LNCAP (cell line): ENCODE data around the gene BEST1.

Experiments
- TF ChIP-seq, protein P1 (sequence below): fragments of 450-650 bp; IDR thresholded peaks from 2 replicates; pipeline ENCODE4 v1.5.1; 2017; ENCODE audit warnings: mild to moderate bottlenecking

BEST1 gene

DNA sequence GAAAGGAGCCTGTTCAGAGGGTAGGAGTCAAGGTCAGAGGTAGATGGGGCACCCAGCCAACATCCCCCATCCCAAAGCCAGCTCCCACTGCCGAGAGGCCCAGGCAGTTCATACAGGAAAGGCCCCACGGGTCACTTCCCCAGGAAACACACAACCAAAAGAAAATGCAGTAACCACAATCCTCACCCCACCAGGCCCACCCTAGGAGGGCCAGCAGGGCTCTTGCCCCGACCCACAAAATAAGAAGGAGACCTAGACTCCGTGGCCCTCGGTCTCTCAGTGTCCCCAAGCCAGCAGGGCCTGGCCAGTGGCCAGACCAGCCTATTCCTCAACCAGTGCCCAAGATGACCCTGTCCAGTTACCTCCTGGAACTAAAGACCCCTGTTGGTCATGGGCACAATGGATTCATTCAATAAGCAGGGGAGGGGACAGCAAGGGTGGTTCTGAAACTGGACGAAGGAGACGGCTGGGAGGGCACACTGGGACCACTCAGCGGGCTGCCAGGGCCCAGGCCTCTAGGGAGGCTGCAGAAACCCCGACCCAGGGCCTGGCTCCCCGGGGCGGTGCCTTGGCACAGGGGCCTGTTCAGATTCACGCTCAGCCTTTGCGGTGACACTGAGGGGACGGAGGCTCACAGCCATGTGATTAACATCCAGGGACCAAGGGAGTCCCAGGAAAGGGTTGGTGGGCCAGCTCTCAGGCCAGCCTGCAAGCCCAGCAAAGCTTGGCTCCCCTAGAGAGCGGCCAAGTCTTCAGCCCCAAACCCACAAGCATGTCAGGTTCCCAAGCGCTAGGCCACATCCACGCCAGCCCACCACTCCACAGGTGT is 38.2 kb upstream of the BEST1 start:
- TF ChIP-seq, protein P1, sequence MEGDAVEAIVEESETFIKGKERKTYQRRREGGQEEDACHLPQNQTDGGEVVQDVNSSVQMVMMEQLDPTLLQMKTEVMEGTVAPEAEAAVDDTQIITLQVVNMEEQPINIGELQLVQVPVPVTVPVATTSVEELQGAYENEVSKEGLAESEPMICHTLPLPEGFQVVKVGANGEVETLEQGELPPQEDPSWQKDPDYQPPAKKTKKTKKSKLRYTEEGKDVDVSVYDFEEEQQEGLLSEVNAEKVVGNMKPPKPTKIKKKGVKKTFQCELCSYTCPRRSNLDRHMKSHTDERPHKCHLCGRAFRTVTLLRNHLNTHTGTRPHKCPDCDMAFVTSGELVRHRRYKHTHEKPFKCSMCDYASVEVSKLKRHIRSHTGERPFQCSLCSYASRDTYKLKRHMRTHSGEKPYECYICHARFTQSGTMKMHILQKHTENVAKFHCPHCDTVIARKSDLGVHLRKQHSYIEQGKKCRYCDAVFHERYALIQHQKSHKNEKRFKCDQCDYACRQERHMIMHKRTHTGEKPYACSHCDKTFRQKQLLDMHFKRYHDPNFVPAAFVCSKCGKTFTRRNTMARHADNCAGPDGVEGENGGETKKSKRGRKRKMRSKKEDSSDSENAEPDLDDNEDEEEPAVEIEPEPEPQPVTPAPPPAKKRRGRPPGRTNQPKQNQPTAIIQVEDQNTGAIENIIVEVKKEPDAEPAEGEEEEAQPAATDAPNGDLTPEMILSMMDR = no peak

DNA sequence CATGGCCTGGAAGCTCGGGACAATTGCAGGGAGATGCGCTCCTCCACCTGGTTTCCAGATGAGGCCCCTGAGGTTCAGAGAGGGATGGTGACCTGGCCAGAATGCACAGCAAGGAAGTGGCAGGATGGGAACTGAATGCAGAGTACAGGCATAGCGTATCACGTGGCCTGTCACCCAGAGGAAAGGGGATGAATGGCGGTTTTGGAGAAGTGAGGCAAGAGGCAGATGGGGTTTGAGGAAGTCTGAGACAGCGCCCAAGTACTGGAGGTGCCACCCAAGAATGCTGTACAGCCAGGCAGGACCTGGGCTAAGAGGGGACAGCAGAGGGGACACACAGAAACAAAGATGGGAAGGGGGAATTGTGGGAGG is 37.6 kb upstream of the BEST1 start:
- TF ChIP-seq, protein P1 = no peak

DNA sequence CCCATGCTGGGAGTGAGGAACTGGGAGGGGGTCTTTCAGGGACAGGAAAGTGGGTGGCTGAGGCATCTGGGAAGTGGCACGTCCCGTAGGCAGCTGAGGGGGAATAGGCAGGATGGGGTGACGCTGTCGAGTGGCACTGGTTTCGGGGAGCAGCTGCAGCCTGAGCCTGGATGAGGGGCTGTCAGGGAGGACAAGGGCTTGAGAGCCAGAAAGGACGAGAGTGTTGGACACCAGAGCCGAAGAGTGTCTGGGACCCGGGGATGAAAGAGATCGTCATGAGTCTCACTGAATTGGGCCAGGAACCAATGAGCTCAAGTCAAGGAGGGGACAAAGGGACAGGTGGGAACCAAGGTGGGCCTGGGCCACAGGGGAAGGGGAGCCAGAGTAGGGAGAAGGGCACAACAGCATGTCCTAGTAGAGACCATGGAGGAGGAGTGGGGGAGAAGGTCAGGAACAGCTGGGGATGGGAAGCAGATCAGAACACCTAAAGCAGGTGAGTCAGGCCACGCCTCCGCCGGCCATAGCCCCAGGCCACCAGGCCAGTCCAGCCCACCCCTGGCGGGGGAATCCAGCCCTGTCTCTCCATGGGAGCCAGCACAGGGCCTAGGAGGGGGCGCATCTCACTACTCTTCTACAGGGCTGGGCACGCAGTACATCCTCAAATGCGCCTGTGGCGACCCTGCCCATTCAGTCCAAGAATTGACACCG is 37.0 kb upstream of the BEST1 start:
- TF ChIP-seq, protein P1 = no peak

DNA sequence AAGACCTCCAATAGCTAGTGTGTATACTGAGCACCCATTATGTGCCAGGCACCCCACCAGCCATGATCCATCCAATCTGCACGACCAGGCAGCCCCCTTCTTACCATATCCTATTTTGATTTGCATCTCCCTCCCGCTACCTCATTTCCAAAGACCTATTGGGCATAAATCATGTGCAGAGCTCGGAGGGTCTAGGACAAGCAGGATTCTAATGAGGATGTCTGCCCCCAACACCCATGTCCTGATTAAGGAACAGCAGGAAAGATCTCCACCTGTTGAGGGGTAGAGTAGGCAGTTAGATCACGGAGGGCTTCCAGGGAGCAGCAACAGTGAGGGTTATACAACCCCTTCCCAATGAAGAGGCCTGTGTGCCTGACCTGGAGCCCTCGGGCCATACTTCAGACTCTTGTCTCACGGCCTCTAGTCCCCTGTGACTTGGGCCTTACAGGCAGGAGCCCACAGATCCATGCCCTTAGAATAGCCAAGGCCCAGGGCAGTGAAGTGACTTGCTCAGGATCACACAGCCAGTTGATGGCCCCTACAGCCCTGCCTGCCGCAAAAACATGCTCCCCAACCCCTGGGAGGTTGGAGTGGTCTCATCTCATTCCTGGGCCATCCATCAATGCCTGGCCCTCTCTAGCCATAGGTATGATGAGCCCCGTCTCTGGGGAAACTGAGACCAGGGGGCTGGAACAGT is 36.3 kb upstream of the BEST1 start:
- TF ChIP-seq, protein P1 = no peak

DNA sequence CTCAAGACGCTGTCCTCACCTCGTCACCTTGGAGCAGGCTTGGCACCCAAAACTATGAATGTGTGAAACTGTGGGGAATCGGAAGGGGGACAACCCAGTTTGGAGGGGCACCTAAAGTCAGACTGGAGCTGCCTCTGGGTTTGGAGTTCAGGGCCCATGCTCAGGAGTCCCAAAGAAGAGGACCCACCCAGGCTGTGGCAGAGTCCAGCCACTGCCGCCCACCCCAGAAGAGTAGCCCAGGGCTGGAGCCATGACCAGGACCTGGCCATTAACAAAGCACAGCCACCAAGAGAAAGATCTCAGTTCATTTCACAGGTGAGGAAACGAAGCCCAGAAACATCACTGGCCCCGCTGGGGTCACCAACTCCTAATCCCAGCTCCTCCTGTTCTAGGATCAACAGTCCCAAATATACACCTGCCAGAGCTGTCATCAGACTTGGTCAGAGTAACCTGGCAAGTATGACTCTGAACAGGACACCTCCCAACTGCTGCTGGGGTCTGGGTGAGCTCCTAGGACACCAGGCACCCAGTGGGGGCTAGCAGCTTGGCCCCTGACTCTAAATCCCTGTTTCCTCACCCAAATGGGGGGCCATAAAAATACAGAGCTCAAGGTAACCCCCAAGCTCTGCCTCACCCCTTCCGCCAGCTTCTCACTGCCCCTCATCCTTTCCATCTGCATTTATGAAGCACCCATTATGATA is 35.5 kb upstream of the BEST1 start:
- TF ChIP-seq, protein P1 = no peak

DNA sequence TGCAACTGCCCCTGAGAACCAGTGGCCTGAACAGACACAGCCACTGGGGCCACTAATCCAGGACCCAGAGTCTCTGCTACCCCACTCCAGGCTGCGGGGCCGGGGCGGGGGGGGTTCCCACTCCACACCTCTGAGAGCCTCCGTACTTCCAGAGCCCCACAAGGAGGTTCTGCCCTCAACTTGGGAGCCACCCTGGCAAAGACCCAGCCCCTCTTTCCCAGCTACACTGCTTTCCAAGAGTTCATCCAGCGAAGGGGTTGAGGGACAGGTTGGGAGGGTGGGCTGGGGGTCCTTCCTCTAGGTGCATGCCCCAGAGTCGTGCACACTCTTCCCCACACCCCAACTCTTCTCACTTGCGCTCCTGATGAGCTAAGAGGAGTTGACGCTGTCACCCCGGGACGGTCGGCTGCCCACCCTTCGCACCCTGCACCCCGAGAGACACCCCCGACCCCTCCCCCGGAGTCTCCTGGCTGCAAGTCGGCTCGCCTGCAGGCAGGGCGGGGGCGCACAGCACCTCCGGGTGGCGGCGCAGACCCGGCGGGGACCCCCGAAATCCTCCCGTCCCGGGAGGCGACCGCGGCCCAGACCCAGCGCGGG is 33.3 kb upstream of the BEST1 start:
- TF ChIP-seq, protein P1 = no peak
